Astrocyte (in vitro differentiated cells and primary cell): Measurements from ENCODE around the gene SLC39A9.

Experiments
- CTCF ChIP-seq: IDR thresholded peaks from 2 replicates; pipeline ENCODE4 v1.5.1; 2011; ENCODE audit warnings: low read depth, mild to moderate bottlenecking, inconsistent platforms, low read length, moderate library complexity; ENCODE audit not compliant: insufficient read depth
- EZH2 ChIP-seq: IDR thresholded peaks from 2 replicates; pipeline ENCODE4 v1.6.1; 2012; ENCODE audit warnings: mild to moderate bottlenecking, low read length, inconsistent platforms; ENCODE audit not compliant: insufficient read depth

GRCh38 chr14:69364378-69364777 is 34.1 kb upstream of the SLC39A9 start:
- TF ChIP-seq EZH2 (no peak), CTCF (no peak)
